A673 (cell line): ENCODE results near the gene CLCNKA.
"Not testable (repeated sequence)": the region's sequence is repeated elsewhere in the genome, so short reads cannot be mapped to it uniquely, and the experiment has no call there.

Experiments used
- CTCF ChIP-seq: fragments of 300-800, 200-600 bp; sonication (generic); conservative IDR thresholded peaks from 2 replicates; pipeline ENCODE4 v1.5.1; 2017; ENCODE audit warnings: low read depth, mild to moderate bottlenecking, antibody characterized with exemption, low read length, moderate library complexity, mixed read lengths
- EZH2 ChIP-seq: fragments of 200-600 bp; sonication (generic); IDR thresholded peaks from 2 replicates; pipeline ENCODE4 v1.6.1; 2017; ENCODE audit warnings: borderline replicate concordance, low read depth, mild to moderate bottlenecking, mixed read lengths, antibody characterized with exemption, low read length; ENCODE audit not compliant: poor library complexity, severe bottlenecking

DNA sequence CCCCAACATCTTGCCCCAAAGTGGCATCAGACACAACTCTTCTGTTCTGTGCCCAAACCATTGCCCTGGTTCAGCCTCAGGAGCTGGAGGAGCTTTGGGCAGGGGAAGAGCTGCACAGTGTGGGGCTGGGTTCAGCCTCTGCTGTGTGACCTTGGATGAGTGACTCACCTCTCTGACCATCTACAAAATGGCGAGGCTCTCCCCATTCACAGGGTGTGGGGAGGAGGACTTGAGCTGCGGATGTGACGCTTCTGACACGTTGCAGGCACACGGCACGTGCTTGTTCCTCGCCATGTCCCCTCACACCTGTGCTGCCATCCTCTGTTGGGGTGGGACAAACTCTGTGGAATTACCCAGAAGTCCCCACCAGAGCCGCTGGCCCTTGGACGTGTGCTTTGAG lies 20.8 kb downstream of the CLCNKA start:
- TF ChIP-seq CTCF, EZH2: not testable (repeated sequence)
